ENCODE data around the gene ILF2.
"Not testable (repeated sequence)": the region's sequence is repeated elsewhere in the genome, so short reads cannot be mapped to it uniquely, and the experiment has no call there.

The ILF2 gene

GRCh38 chr1:153678519-153679336, 7.9 kb upstream of the ILF2 start, which contains the start of gene NPR1:
NPR1 (plus strand) TSS chr1:153678688; CDS start chr1:153679109, 421 bp downstream.
- DNase-seq = peak; percentile 72

DNA sequence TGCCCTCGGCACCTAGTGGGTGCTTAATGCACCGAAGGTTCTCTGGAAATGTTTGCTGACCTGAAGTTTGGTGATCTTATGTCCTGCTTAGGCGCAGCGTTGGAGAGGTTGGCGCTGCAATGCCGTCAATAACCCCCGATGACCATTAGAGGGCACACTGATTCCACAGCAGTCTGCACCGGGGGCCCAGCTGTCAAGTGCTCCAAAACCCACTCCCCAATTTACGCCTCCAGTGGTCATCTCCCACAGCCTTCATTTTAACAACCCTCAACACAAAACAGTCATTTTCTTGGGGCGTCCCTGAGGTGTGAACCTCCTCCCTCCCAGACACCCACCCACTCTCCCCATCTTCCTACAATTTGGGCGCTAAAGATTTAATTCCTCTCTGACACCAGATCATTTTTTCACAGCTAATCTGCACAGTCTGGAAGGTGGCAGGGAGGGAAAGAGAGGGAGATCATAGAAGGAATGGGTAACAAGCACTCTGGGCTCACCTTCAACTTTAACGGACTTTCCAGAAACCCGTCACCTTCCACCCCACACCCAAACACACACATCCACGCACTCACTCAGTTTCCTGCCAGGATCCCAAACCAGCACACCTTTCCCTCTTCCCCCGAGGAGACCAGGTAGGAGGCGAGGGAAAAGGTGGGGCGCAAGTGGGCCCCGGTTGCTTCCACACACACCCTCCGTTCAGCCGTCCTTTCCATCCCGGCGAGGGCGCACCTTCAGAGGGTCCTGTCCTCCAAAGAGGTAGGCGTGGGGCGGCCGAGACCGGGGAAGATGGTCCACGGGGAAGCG, 7.1 kb upstream of the ILF2 start:
- DNase-seq = peak; percentile 80

DNA sequence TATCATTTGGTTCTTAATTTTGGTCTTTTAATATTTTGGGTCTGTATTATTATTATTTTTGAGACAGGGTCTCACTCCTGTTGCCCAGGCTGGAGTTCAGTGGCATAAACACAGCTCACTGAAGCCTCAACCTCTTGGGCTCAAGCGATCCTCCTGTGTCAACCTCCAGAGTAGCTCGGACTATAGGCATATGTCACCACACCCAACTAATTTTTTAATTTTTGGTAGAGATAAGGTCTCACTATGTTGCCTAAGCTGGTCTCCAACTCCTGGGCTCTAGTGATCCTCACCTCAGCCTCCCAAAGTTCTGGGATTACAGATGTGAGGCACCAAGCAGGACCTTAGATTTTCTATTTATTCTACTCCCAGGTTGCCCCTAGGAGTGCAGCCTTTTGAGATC, 2.7 kb upstream of the ILF2 start:
- DNase-seq = no peak

DNA sequence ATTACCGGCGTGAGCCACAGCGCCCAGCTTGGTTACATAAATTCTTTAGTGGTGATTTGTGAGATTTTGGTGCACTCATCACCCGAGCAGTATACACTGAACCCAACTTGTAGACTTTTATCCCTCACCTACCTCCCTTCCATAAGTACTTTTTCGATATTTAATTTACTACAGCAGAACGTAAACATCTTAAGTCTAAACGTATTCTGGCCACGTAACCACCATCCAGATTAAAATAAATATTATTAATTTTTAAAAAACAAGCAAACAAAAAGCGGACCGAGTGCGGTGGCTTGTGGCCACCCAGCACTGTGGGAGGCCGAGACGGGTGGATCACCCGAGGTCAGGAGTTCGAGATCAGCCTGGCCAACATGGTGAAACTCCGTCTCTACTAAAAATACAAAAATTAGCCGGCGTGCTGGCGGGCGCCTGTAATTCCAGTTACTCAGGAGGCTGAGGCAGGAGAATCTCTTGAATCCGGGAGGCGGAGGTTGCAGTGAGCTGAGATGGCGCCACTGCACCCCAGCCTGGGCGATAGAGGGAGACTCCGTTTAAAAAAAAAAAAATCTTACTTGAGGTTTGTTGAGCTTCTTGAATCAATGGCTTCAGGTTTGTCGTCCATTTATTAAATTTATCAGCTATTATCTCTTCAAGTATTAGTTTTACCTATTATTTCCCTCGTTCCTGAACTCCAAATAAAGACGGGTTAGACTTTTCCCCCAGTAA, 998 bp upstream of the ILF2 start:
- not testable (repeated sequence) for DNase-seq

- no peak for DNase-seq
These were observed 435 bp downstream of the ILF2 start for GRCh38 chr1:153670257-153670858.

DNA sequence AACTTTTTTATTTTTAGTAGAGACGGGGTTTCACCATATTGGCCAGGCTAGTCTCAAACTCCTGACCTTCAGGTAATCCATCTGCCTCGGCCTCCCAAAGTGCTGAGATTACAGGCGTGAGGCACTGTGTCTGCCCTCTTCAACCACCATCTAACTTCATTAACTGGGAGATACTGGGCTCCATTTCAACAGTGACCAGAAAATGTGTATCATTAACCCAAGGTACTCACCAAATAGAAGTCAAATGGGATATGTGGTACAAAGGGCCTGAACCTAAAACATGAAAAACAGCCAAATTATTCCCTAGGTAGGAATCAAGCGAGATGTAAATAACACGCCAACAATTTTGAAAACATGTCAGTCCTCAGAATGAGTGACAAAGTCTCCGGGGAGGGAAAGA, 1.2 kb downstream of the ILF2 start:
- no peak for DNase-seq

DNA sequence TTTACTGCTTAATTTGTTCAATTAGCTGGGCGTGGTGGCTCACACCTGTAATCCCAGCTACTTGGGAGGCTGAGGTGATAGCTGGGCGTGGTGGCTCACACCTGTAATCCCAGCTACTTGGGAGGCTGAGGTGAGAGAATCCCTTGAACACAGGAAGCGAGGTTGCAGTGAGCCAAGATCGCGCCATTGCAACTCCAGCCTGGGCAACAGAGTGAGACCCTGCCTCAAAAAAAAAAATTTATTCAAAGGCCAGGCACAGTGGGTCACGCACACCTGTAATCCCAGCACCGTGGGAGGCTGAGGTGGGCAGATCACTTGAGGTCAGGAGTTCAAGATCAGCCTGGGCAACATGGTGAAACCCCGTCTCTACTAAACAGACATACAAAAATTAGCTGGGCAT, 2.1 kb downstream of the ILF2 start:
- not testable (repeated sequence) for DNase-seq

DNA sequence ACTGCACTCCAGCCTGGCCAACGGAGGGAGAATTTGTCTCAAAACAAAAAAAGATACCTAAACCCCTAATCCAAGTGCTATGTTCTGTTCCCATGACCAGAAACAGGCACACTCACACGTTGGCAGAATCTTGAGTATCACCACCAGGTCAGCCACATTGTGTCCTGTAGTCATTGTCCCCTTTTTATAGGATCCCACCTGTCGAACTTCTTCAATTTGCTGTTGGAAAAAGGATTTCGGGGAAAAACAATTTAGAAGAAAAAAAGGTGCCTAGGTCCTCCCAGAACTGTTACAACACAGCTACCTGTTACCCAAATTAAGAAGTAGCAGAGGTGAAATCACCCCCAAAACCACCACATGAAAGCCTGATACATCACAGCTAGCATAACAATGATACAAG, 3.4 kb downstream of the ILF2 start:
- DNase-seq = no peak

- no peak for DNase-seq
These were observed 7.6 kb downstream of the ILF2 start for GRCh38 chr1:153663211-153663610.

DNA sequence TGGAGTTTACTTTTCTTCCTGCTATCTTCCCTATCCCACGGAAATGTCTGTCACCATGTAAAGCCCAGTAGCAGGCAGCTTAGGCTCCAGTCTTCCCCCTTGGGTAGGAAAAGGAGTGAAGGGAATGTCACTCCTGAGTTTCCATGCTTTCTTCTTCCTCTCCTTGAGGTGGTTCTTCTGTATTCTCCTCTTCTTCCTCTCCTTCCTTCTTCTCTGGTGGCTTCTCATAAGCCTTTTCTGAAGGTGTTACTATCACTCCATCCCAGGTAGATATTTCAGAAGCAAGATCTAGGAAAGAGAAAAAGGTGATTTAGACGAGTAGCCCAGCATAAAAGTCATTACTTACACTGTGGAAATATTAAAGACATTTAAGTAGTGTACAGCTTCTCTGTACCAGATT, 8.5 kb downstream of the ILF2 start:
- no peak for DNase-seq

DNA sequence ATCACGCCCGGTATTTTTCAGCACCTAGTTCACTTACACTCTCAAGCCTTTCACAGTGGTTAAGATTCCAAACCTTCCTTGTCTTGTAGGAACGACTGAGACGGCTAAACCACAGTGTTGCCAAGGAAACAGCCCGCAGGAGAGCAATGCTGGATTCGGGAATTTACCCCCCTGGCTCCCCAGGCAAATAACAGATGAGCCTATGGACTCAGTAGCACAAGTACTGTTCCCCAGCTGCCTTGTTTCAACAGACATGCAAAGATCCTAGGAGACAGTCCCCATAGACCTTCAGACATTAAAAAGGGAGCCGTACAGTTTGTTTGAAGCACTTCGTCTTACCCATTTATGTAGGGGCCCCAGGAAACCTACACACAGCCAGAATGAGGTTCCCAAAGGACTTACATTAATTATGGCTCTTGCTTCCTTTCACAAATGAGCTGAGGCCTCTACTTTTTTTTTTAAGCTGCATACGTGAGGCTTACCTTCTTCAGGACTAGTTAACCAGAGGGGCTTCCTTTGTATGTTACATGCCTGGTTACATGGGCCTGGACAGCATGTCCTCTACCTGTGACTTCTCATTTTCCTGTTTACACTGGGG, 9.6 kb downstream of the ILF2 start:
- no peak for DNase-seq

DNA sequence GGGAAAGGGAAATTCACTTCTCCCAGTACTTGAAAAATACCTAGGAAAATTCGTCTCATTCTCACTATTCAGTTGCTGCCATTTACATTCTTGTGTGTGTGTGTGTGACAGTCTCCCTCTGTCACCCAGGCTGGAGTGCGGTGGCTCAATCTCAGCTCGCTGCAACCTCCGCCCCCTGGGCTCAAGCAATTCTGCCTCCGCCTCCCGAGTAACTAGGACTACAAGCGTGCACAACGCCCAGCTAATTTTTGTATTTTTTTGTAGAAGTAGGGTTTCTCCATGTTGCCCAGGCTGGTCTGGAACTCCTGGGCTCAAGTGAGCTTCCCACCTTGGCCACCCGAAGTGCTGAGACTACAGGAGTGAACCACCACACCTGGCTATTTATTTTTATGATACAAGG, 11.1 kb downstream of the ILF2 start:
- DNase-seq = no peak

- DNase-seq = no peak
These were observed 11.6 kb downstream of the ILF2 start for GRCh38 chr1:153659175-153659534.

DNA sequence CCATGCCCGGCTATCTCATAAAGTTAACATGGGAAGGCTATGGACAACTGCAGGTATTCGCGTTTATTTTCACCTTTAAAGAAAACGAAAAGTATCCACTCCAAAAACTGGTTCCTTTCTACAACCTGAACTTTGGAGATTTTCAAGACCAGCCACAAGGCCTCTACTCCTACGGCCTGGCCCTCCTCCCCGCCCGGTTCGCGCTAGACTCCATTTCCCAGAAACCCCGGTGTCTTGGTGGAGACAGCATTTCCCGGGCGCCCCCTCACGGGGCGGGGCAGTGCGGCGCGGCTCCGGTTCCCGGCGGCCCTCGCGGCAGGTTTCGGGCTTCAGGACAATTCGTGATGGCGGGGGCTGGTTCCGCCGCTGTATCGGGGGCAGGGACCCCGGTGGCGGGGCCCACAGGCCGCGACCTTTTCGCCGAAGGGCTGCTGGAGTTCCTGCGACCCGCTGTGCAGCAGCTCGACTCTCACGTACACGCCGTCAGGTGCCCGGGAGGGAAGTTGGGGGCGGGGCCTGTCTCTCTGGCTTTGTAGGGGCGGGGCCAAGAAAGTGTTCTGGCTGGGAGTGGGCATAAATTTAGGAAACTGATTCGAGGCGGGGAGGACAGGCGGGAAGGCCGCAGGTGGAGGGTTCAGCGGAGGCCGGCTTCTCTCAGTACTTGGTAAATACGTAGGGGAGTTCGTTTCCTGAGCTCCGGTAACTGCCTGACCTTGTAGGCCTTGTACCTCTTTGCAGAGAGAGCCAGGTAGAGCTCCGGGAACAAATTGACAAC, 12.2 kb downstream of the ILF2 start, which contains the start of gene SNAPIN:
Gene SNAPIN (plus strand): TSS at position 304 of the 775 bp plus-strand sequence. CDS start 41 bp downstream, at position 345.
- peak; percentile 96 for DNase-seq

DNA sequence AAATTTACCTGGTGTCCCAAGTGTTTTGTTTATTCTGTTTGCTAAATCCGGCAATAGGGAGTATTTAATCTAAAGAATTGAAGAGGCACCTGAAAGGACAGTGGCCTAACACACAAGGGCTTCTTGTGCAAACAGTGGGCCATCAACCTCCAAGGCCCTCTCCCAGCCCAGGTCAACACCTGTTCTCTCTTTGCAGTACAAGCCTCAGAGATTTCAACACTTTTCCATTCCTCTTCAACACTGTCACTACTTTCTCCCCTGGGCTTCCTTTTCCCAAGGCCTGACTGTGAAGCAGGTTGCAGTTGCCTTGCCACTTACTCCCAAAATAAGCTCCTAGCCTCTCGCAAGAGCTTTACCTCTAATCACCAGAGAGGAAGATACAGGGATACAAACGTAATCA, 15.5 kb downstream of the ILF2 start:
- no peak for DNase-seq

DNA sequence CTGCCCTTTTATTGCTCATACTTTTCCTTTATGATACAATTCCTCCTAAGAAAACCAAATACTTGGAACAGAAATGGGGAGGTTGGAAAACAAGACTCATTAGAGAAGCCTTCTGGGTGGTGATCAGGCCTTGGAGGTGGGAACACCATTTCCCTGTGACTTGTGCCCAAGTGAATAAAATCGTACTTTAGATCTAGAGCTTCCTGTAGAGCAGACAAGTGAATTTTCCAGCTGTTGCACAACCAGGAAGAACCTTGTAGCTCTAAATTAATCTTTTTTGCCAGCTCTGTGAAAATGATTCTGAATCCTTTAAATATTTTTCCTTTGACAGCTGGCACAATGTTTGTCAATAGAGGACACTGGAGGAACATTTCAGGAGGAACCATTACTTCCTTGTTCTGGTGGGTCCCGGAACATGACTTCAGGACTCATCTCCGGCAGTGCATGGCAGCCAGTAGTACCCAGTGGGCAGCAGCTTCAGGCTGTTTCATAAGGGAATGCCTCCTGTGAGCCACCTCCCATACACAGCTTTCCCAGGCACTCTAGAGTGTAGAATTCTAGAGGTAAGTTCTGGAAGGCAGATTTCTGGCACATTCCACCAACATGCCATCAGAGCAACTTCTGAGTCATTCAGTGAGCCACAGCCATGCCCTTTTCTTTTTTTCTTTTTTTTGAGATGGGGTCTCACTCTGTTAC, 17.8 kb downstream of the ILF2 start:
- DNase-seq = no peak

DNA sequence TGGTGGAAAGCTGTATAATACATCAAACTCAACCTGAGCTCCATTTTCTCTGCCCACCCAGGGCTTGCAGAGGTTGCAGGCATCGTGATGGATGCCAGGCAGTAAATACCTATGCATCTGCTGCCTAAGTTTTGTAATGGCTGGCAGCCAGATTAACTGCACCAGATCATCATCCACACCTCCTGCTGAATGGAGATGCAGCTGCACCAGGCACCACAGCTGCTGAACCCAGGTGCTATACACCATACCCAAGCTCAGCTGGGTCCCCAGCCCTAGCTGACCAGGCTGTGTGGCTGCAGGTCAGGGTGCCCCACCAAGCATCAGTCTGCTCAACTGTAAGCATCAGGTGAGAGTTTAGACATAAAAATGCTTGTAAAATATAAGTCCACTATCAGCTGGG, 19.0 kb downstream of the ILF2 start:
- no peak for DNase-seq

- DNase-seq = no peak
These were observed 20.9 kb downstream of the ILF2 start for GRCh38 chr1:153649863-153650235.

GRCh38 chr1:153649137-153649862, 21.5 kb downstream of the ILF2 start:
- no peak for DNase-seq

- no peak for DNase-seq
These were observed 22.7 kb downstream of the ILF2 start for GRCh38 chr1:153648000-153648643.

All from retina (tissue), 1 donor.